ENCODE results near the gene RPS6KA1.

DNA sequence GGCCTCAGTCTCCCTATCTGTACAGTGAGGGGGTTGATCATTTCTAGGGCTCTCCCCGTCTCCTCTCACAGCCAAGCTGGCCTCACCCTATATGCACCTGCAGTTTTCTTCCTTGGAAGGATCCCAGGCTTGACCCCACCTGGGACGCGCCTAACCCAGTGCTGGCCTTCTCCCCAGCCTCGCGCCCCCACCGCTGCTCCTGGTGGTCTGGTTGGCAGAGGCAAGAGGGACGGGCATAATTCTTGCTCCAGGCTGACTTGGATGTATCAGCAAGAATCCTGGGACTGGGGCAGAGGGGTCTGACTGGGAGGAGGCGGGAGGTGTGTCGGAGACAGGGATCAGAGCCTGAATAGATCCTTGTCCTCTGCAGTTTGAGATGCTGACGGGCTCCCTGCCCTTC, 25.2 kb downstream of the RPS6KA1 start:
- TF ChIP-seq TP53 (CRISPR knock-in tag; IDR thresholded peaks at IDR 0.05) (no peak), FOXJ3 (CRISPR knock-in tag; IDR thresholded peaks at IDR 0.05; ENCODE audit: borderline replicate concordance) (no peak), ELF4 (CRISPR knock-in tag; IDR thresholded peaks at IDR 0.05; ENCODE audit: low read depth) (no peak), NFYB (CRISPR knock-in tag; conservative IDR thresholded peaks at IDR 0.05; ENCODE audit: low read depth) (no peak)
- TF ChIP-seq, protein P1, sequence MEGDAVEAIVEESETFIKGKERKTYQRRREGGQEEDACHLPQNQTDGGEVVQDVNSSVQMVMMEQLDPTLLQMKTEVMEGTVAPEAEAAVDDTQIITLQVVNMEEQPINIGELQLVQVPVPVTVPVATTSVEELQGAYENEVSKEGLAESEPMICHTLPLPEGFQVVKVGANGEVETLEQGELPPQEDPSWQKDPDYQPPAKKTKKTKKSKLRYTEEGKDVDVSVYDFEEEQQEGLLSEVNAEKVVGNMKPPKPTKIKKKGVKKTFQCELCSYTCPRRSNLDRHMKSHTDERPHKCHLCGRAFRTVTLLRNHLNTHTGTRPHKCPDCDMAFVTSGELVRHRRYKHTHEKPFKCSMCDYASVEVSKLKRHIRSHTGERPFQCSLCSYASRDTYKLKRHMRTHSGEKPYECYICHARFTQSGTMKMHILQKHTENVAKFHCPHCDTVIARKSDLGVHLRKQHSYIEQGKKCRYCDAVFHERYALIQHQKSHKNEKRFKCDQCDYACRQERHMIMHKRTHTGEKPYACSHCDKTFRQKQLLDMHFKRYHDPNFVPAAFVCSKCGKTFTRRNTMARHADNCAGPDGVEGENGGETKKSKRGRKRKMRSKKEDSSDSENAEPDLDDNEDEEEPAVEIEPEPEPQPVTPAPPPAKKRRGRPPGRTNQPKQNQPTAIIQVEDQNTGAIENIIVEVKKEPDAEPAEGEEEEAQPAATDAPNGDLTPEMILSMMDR (IDR thresholded peaks at IDR 0.05), result no peak
- TF ChIP-seq, protein P2, sequence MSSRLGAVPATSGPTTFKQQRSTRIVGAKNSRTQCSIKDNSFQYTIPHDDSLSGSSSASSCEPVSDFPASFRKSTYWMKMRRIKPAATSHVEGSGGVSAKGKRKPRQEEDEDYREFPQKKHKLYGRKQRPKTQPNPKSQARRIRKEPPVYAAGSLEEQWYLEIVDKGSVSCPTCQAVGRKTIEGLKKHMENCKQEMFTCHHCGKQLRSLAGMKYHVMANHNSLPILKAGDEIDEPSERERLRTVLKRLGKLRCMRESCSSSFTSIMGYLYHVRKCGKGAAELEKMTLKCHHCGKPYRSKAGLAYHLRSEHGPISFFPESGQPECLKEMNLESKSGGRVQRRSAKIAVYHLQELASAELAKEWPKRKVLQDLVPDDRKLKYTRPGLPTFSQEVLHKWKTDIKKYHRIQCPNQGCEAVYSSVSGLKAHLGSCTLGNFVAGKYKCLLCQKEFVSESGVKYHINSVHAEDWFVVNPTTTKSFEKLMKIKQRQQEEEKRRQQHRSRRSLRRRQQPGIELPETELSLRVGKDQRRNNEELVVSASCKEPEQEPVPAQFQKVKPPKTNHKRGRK (CRISPR knock-in tag; IDR thresholded peaks at IDR 0.05; ENCODE audit: borderline replicate concordance), result no peak

All from WTC11 (cell line).